ENCODE measurements around the gene ZBTB47.

GRCh38 chr3:42665050-42665878 is 11.8 kb downstream of the ZBTB47 start:
- TF ChIP-seq, protein P1, sequence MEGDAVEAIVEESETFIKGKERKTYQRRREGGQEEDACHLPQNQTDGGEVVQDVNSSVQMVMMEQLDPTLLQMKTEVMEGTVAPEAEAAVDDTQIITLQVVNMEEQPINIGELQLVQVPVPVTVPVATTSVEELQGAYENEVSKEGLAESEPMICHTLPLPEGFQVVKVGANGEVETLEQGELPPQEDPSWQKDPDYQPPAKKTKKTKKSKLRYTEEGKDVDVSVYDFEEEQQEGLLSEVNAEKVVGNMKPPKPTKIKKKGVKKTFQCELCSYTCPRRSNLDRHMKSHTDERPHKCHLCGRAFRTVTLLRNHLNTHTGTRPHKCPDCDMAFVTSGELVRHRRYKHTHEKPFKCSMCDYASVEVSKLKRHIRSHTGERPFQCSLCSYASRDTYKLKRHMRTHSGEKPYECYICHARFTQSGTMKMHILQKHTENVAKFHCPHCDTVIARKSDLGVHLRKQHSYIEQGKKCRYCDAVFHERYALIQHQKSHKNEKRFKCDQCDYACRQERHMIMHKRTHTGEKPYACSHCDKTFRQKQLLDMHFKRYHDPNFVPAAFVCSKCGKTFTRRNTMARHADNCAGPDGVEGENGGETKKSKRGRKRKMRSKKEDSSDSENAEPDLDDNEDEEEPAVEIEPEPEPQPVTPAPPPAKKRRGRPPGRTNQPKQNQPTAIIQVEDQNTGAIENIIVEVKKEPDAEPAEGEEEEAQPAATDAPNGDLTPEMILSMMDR (IDR thresholded peaks at IDR 0.05), result no peak
- no peak for TF ChIP-seq POLR2A (IDR thresholded peaks at IDR 0.05)
- TF ChIP-seq EP300 (IDR thresholded peaks at IDR 0.05), result no peak

Measured in stomach (tissue), 4 donors.